NCI-H2196 (cell line): Measurements from ENCODE around the gene GXYLT2.

ENCODE experiments used
- DNase-seq: peaks from one replicate; lab custom pipeline; 2025; ENCODE audit not compliant: unreplicated experiment; lab: John Stamatoyannopoulos, UW

GXYLT2 gene

GRCh38 chr3:73009008-73009407 is 121.2 kb downstream of the GXYLT2 start:
- no peak for DNase-seq

GRCh38 chr3:73009750-73010149 is 121.9 kb downstream of the GXYLT2 start:
- no peak for DNase-seq

GRCh38 chr3:73010158-73010557 is 122.3 kb downstream of the GXYLT2 start:
- DNase-seq: no peak

- DNase-seq: no peak
Observed at GRCh38 chr3:73018298-73018697, 130.5 kb downstream of the GXYLT2 start.

- no peak for DNase-seq
Observed at GRCh38 chr3:73018790-73019441, 131.1 kb downstream of the GXYLT2 start.

GRCh38 chr3:73021301-73021835 is 133.5 kb downstream of the GXYLT2 start:
- DNase-seq: no peak

GRCh38 chr3:73024836-73025235 is 137.0 kb downstream of the GXYLT2 start:
- DNase-seq: no peak

- DNase-seq: no peak
Observed at GRCh38 chr3:73026111-73026759, 138.4 kb downstream of the GXYLT2 start.
